Glomerular visceral epithelial cell (primary cell): ENCODE measurements around the gene YPEL2.

Source experiments
- DNase-seq: peaks from one replicate; pipeline ENCODE4 v3.0.0-alpha.2; 2016; ENCODE audit errors: extremely low spot score

Gene YPEL2

GRCh38 chr17:59428916-59429485 is 97.5 kb downstream of the YPEL2 start:
- no peak for DNase-seq

DNA sequence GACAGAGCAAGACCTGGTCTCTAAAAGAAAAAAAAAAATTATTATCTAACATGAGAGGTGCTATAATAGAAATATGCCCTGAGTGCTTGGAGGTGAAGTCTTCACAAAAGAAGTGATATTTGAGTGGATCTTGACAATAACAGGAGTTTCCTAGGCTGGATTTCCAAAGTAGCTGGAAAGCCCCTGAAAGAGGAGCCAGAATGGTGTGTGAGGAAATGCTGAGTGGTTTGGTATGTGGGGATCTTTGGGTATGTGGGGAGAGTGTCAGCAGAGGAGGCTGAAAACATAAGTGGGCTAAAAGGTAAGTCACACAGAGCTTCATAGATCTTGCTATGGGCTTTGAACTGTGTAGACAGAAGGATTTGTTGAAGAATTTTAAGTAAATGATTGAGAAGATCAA is 100.1 kb downstream of the YPEL2 start:
- DNase-seq, result no peak

DNA sequence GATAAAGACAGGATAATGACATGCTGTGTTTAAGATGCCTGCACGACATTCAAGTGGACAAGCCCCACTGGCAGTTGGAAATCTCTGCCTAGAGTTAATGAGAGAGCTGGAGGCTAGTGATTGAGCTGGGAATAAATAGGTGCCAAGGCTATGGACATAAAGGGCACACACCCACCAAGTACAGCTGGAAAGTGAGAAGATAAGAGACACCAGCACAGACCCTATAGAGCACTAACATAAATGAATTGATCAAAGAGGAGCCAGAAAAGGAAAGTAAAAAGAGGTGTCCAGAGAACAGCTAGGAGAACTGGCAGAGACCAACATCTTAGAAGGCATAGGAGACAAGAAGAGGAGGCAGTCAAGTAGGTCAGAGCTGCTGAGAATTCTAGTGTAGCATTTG is 101.2 kb downstream of the YPEL2 start:
- DNase-seq, result no peak

DNA sequence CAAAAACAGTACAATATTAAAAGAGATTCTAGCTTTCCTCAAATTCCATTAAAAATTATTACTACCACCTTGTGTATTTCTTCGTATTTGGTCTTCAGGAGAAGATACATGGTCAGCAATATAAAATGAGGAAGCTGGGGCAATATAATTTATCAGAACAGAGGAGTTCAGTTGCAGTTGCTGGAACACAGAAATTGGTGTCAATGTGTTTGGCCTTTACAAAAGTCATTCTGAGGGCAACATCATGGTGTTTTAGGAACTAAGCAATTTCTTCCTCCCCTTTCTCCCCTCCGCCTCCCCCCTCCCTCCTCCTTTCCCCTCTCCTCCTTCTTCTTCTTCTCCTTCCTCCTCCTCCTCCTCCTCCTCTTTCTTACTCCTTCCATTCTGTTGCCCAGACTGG is 102.1 kb downstream of the YPEL2 start:
- DNase-seq, result no peak

DNA sequence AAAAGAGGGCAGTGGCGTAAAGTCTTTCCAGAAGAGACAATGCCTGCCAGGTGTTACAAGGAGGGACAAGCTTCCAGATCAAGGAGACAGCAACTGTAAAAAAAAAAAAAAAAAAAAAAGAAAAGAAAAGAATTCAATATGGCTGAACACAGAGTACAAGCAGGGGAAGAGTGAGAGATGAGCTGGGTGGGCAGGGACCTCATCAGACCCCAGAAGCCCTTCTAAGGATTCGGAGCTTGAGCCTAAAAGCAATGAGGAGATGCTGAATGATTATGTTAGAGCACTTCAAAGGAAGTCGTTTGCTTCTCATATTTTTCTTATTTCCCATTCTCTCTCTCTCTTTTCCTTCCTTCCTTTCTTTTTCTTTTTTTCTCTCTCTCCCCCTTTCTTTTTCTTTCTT is 103.0 kb downstream of the YPEL2 start:
- no peak for DNase-seq

DNA sequence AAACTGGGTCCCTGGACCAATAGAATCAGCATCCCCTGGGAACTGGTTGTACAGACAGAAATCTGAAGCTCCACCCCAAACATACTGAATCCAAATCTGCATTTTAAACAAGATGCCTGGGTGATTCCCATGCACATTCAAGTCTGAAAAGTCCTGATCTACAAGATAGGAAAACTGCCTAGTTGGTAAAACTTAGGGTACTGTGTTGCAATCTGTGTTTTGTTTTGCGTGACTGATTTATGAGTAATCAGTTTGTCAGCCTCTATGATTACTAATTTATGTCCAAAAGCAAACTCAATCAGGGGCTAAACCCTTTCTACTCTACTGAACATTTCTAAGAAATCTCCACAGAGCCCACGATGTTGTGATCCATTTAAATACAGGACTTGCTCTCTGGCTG is 103.8 kb downstream of the YPEL2 start:
- peak; percentile 46 for DNase-seq

- no peak for DNase-seq
Observed at GRCh38 chr17:59436900-59437299, 105.4 kb downstream of the YPEL2 start.

DNA sequence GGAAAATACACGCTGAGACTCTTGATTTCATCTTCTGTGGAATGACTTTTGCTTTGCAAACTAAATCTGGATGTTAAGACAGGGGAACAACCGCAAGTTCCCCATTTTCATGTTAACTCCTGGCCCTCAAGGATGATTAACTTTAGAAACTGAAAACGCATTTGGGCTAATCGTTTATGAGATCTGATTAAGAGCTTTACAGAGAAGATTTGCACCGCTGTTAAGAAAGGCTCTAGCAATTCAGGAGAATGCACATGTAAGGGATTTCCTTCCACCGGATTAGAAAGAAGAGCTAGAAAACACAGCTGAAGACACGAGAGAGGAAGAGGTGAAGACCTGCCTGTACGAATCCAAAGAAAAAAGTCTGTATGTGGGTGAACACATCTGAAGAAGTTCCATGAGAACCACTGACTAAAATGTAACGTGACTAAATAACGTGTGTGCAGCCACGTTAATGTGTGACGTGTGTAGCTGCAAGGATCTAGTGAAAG is 106.4 kb downstream of the YPEL2 start:
- DNase-seq, result no peak

- DNase-seq, result no peak
Observed at GRCh38 chr17:59439262-59439661, 107.8 kb downstream of the YPEL2 start.

GRCh38 chr17:59439741-59440211 is 108.3 kb downstream of the YPEL2 start:
- no peak for DNase-seq

- DNase-seq, result peak; percentile 86
Observed at GRCh38 chr17:59440757-59441463, 109.5 kb downstream of the YPEL2 start.

DNA sequence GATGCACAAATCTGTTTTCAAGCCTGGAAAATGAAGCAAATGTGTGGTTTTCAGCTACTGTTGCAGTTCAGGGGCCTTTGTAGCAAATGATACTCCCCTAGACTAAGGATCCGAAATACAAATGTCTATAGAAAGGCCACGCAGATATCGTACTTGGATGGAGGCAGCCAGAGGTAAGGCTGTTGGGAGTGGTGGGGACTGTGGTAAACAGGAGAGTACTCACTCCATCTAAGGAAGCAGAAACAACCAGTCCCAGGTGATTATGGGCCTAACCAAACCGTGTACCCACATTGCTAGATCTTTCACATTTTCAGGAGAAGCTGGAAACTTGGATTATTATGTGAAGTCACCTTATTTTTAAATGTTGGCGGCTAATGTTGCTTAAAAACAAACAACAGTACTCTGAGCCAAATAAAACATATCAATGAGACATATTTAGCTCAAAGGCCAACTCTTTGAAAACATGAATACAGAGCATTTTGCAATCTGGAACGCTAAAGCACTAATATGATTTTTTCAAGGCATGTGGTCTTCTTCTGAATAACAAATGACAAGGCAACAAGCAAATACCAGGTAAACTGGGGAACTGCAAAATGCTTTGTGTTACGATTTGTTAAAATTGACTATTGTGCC is 110.1 kb downstream of the YPEL2 start:
- DNase-seq, result no peak

- DNase-seq, result no peak
Observed at GRCh38 chr17:59443106-59443505, 111.7 kb downstream of the YPEL2 start.
